ENCODE measurements around the gene ZNF784. TPM values are rescaled to one million over a fixed set of nuclear protein-coding genes. Genes with fewer than 3 reads are reported as not detected.

Gene ZNF784
- total RNA-seq, 3 donors from 2014 or later = 2.6 to 6.7 (median 4.9) TPM

DNA sequence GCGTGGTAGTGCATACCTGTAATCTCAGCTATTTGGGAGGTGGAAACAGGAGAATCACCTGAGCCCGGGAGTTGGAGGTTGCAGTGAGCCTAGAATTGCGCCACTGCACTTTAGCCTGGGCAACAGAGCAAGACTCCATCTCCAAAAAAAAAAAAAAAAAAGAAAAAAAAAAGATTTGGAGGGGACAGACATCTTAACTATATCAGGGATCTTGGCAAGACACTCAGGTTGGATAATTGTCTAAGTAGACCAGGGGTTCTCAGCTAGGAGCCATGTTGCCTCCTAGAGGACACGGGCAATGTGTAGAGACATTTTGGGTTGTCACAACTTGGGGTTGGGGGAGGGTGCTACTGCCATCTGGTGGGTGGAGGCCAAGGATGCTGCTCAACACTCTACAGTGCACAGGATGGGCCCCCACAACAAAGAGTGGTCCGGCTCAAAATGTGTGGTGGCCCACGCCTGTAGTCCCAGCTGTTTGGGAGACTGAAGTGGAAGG, 14.5 kb upstream of the ZNF784 start:
- Histone ChIP-seq H3K27ac (no peak overlapping the region), H3K4me3 (no peak overlapping the region), H3K36me3 (no peaks in the 10 kb centered on the region), H3K27me3 (no peaks in the 10 kb centered on the region), H3K4me1 (peaks cover 3 to 5% of the 10 kb centered on the region in 2 donors), H3K9me3 (no peaks in the 10 kb centered on the region)
- intact Hi-C loops (cut with DNase I; ENCODE audit: low total_unique reads) = no loop called here
- no peak for TF ChIP-seq POLR2AphosphoS5 (IDR thresholded peaks at IDR 0.05)
- no peak for DNase-seq (ENCODE audit: low spot score in 2 of 2)

DNA sequence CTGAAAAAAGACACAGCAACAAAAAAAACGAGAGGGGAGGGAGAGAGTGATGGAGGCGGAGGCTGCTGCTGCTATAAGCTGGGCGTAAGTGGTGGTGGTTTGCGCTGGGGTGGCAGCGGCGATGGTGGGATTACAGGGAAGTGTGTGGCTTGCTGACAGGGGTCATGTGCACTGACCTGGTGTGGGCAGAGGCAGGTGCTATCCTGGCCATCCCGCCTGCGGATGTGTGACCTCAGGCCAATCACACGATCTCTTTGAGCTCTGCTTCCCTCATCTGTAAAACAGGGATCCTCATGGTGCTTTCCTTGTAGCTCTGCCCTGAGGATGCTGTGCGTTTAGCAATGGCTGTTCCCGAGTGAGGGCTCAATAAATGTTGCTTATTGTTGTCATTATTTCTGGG, 13.2 kb upstream of the ZNF784 start:
- no peak for DNase-seq (ENCODE audit: low spot score in 2 of 2)
- H3K4me1 ChIP-seq = peaks cover 3 to 5% of the 10 kb centered on the region in 2 donors
- no peak overlapping the region for H3K27ac ChIP-seq
- intact Hi-C loops (cut with DNase I; ENCODE audit: low total_unique reads) = no loop called here
- H3K4me3 ChIP-seq = no peak overlapping the region
- TF ChIP-seq, protein P1, sequence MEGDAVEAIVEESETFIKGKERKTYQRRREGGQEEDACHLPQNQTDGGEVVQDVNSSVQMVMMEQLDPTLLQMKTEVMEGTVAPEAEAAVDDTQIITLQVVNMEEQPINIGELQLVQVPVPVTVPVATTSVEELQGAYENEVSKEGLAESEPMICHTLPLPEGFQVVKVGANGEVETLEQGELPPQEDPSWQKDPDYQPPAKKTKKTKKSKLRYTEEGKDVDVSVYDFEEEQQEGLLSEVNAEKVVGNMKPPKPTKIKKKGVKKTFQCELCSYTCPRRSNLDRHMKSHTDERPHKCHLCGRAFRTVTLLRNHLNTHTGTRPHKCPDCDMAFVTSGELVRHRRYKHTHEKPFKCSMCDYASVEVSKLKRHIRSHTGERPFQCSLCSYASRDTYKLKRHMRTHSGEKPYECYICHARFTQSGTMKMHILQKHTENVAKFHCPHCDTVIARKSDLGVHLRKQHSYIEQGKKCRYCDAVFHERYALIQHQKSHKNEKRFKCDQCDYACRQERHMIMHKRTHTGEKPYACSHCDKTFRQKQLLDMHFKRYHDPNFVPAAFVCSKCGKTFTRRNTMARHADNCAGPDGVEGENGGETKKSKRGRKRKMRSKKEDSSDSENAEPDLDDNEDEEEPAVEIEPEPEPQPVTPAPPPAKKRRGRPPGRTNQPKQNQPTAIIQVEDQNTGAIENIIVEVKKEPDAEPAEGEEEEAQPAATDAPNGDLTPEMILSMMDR (IDR thresholded peaks at IDR 0.05) = no peak
- H3K9me3 ChIP-seq = no peaks in the 10 kb centered on the region
- H3K27me3 ChIP-seq = no peaks in the 10 kb centered on the region
- H3K36me3 ChIP-seq = no peaks in the 10 kb centered on the region

DNA sequence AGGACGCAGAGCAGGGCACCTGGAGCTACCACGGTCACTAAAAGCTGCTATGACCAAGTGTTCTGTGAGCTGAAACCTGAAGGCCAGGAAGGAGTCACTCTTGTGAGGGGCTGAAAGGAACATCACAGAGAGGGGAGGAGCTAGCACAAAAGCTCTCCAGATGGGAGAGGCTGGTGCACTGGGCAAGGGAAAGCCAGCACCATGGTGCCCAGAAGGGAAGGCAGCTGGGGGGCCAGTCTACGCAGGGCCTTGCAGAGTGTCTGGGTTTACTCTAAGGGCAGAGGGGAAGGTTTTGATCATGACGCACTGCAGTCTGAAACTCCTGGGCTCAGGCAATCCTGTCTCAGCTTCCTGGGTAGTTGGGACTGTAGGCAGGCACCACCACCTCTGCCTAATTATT, 12.4 kb upstream of the ZNF784 start:
- intact Hi-C loops (cut with DNase I; ENCODE audit: low total_unique reads) = no loop called here
- DNase-seq (ENCODE audit: low spot score in 2 of 2) = no peak
- Histone ChIP-seq H3K4me1 (peaks cover under 1 to 3% of the 10 kb centered on the region in 2 donors), H3K27me3 (no peaks in the 10 kb centered on the region), H3K36me3 (no peaks in the 10 kb centered on the region), H3K27ac (peak overlapping the region; percentile 99 to 100), H3K9me3 (no peaks in the 10 kb centered on the region), H3K4me3 (peak overlapping the region in 2 of 3 donors; percentile 98 to 100)
- TF ChIP-seq POLR2AphosphoS5 (IDR thresholded peaks at IDR 0.05) (no peak), POLR2A (IDR thresholded peaks at IDR 0.05) (no peak)
- TF ChIP-seq, protein P1 (IDR thresholded peaks at IDR 0.05) = no peak

DNA sequence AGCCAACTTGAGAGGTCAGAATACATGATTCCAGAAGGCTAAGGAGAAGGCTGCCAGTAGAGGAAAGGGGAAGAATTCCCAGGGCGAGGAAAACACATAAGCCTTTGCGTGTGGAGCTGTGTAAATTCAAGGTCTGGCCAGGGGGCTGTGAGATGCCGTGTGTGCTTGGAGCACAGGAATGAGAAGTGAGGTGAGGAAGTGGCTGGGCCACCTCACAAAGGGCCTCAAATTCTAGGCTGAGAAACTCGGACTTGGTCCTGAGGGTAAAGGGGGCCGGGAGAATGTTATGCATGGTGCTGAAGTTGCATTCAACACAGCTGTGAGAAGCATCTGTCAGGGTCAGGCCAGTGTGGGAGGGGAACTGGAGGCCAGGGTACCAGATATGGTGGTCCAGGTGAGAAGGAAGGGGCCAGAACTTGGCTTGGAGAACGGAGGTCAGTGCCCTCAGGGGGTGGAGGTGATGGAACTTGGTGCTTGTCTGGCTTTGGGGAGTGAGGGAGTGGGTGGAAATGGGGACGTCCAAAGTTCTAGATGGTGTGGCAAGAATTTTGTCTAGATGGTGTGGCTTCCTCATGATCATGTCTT, 11.6 kb upstream of the ZNF784 start:
- TF ChIP-seq POLR2AphosphoS5 (IDR thresholded peaks at IDR 0.05) (no peak), POLR2A (IDR thresholded peaks at IDR 0.05) (no peak)
- TF ChIP-seq, protein P1 (IDR thresholded peaks at IDR 0.05) = no peak
- Histone ChIP-seq H3K36me3 (no peaks in the 10 kb centered on the region), H3K9me3 (no peaks in the 10 kb centered on the region), H3K27me3 (no peaks in the 10 kb centered on the region), H3K4me1 (peaks cover 0 to 3% of the 10 kb centered on the region in 2 donors), H3K27ac (peak overlapping the region; percentile 99 to 100), H3K4me3 (peak overlapping the region; percentile 92 to 100 (median 98))
- intact Hi-C loops (cut with DNase I; ENCODE audit: low total_unique reads) = no loop called here
- DNase-seq (ENCODE audit: low spot score in 2 of 2) = no peak

DNA sequence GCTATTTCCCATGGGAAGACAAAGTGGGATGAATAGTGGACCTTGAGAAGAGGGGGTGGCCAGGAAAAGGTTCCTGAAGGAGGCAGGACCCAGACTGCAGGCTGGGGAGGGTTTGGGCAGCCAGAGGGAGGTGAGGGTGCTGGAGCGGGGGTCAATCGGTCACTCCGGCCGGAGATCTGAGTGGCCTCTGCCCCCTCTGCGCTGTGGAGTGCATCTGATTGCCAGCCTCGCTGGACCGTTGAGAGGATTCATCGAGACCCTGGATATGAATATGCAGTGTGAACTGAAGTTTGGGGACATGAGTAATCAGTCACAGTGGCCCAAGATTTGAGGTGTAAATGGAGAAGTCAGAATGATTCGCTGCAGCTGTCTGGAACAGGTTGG, 11.0 kb upstream of the ZNF784 start:
- no peaks in the 10 kb centered on the region for H3K27me3 ChIP-seq
- H3K4me3 ChIP-seq = peak overlapping the region; percentile 92 to 100 (median 98)
- intact Hi-C loops (cut with DNase I; ENCODE audit: low total_unique reads) = no loop called here
- no peaks in the 10 kb centered on the region for H3K36me3 ChIP-seq
- H3K9me3 ChIP-seq = no peaks in the 10 kb centered on the region
- peaks cover 0 to 3% of the 10 kb centered on the region in 2 donors for H3K4me1 ChIP-seq
- DNase-seq (ENCODE audit: low spot score in 2 of 2) = no peak
- peak overlapping the region; percentile 99 to 100 for H3K27ac ChIP-seq
- TF ChIP-seq, protein P1 (IDR thresholded peaks at IDR 0.05) = no peak
- TF ChIP-seq POLR2AphosphoS5 (IDR thresholded peaks at IDR 0.05) = no peak
- no peak for TF ChIP-seq POLR2A (IDR thresholded peaks at IDR 0.05)

Data from breast epithelium (tissue), 4 donors.